ENCODE measurements around the gene UGP2. TPM values are rescaled to one million over a fixed set of nuclear protein-coding genes. Genes with fewer than 3 reads are reported as not detected.
A peak's percentile ranks its signal among the peaks of the same experiment; 100 is the strongest.

UGP2 gene
- total RNA-seq, 4 donors from 2014 or later, result 80.8 to 137 (median 103) TPM

- Histone ChIP-seq H3K36me3 (no peaks in the 10 kb centered on the region), H3K4me1 (peaks cover 4 to 72% (median 23%) of the 10 kb centered on the region in 4 donors), H3K9me3 (no peaks in the 10 kb centered on the region), H3K27ac (no peak overlapping the region), H3K4me3 (no peak overlapping the region), H3K27me3 (no peaks in the 10 kb centered on the region)
- no peak for DNase-seq (ENCODE audit: low spot score in 2 of 2)
- TF ChIP-seq CTCF (IDR thresholded peaks at IDR 0.05) (no peak), EP300 (IDR thresholded peaks at IDR 0.05) (no peak), POLR2A (IDR thresholded peaks at IDR 0.05) (no peak)
- WGBS, 2 donors, result 22 to 25% methylated on average over 7 of the region's 7 CpGs
Observed at GRCh38 chr2:63849381-63850203, 7.9 kb downstream of the UGP2 start.

- WGBS, 2 donors, result 47 to 50% methylated on average over 1 of the region's 1 CpG
- TF ChIP-seq EP300 (IDR thresholded peaks at IDR 0.05) (no peak), POLR2A (IDR thresholded peaks at IDR 0.05) (no peak), CTCF (IDR thresholded peaks at IDR 0.05) (no peak)
- Histone ChIP-seq H3K4me3 (no peak overlapping the region), H3K9me3 (no peaks in the 10 kb centered on the region), H3K27me3 (no peaks in the 10 kb centered on the region), H3K36me3 (no peaks in the 10 kb centered on the region), H3K27ac (no peak overlapping the region), H3K4me1 (peaks cover 4 to 75% (median 24%) of the 10 kb centered on the region in 4 donors)
- no peak for DNase-seq (ENCODE audit: low spot score in 2 of 2)
Observed at GRCh38 chr2:63850204-63850571, 8.5 kb downstream of the UGP2 start.

GRCh38 chr2:63850649-63851048 is 9.0 kb downstream of the UGP2 start:
- H3K4me1 ChIP-seq, result peaks cover 4 to 77% (median 24%) of the 10 kb centered on the region in 4 donors
- no peak for TF ChIP-seq EP300 (IDR thresholded peaks at IDR 0.05)
- no peak for TF ChIP-seq CTCF (IDR thresholded peaks at IDR 0.05)
- no peak for TF ChIP-seq POLR2A (IDR thresholded peaks at IDR 0.05)
- no peak overlapping the region for H3K4me3 ChIP-seq
- no peak for DNase-seq (ENCODE audit: low spot score in 2 of 2)
- H3K36me3 ChIP-seq, result no peaks in the 10 kb centered on the region
- no peaks in the 10 kb centered on the region for H3K27me3 ChIP-seq
- peak overlapping the region in 1 of 4 donors; percentile 4 for H3K27ac ChIP-seq
- no peaks in the 10 kb centered on the region for H3K9me3 ChIP-seq

GRCh38 chr2:63851691-63852311 is 10.1 kb downstream of the UGP2 start:
- TF ChIP-seq EP300 (IDR thresholded peaks at IDR 0.05), result no peak
- TF ChIP-seq CTCF (IDR thresholded peaks at IDR 0.05), result no peak
- TF ChIP-seq POLR2A (IDR thresholded peaks at IDR 0.05), result no peak
- DNase-seq (ENCODE audit: low spot score in 2 of 2), result no peak
- Histone ChIP-seq H3K4me1 (peaks cover 4 to 74% (median 24%) of the 10 kb centered on the region in 4 donors), H3K27ac (no peak overlapping the region), H3K4me3 (no peak overlapping the region), H3K9me3 (no peaks in the 10 kb centered on the region), H3K36me3 (peaks cover 0 to 3% (median 0%) of the 10 kb centered on the region in 3 donors), H3K27me3 (no peaks in the 10 kb centered on the region)
- WGBS, 2 donors, result 91 to 97% methylated on average over 1 of the region's 1 CpG

Data from tibial nerve (tissue), 4 donors.